Posterior cingulate gyrus (tissue), 11 donors: ENCODE measurements around the gene HABP2.

Experiments used
- DNase-seq, 10 donors: peaks; one replicate each; pipeline versions ENCODE4 v3.0.0 to v3.0.0-alpha.2; 2020 to 2021; ENCODE audit warnings: mixed read lengths in 3 of 10
- intact Hi-C: fragments of 100-400 bp; cut with DNase I; formaldehyde crosslinking; loops from one replicate; pipeline ENCODE4 v1.15.1; 2023

The HABP2 gene

GRCh38 chr10:113590581-113590980, 37.7 kb downstream of the HABP2 start:
- intact Hi-C loops = no loop called here
- no peak for DNase-seq

GRCh38 chr10:113592380-113592779, 39.5 kb downstream of the HABP2 start:
- DNase-seq = no peak
- intact Hi-C loops = no loop called here

DNA sequence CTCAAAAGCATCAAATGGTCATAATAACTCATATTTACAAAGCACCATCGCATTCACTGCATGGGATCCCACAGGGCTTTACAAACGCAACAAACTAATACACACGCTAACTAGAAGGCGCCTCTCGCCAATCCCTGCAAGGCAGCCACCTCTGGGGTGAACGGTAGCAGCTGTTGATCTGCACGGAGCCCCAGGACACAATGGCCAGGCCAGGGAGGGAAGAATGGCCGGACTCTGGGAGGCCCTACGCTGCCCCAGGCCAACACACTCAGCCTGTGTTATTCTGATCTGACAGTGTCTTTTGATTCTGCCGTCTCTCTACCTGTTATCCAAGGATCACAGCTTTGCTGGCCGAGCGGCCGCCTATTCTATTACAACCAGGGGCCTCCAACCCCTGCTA, 41.8 kb downstream of the HABP2 start:
- intact Hi-C loops = no loop called here
- DNase-seq = no peak

DNA sequence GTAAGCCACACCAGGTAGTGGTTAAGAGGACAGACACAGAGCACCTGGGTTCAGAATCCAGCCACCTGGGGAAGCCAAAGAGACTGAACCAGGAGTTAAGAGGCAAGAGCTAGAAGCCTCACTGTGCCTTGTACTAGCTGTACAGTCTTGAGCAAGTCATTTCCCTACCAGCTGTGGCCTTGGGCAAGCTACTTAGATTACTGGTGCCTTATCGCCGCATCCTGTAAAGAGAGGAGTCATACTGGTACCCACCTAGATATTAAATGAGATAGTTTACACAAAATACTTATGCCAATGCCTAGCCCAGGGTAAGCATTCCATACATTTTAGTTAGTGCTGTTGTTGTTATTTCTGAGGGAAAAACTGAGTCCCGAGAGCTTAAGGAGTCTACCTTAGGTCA, 47.7 kb downstream of the HABP2 start:
- no peak for DNase-seq
- intact Hi-C loops = no loop called here

- DNase-seq = no peak
- intact Hi-C loops = no loop called here
Observed at GRCh38 chr10:113603057-113603777, 50.4 kb downstream of the HABP2 start.

DNA sequence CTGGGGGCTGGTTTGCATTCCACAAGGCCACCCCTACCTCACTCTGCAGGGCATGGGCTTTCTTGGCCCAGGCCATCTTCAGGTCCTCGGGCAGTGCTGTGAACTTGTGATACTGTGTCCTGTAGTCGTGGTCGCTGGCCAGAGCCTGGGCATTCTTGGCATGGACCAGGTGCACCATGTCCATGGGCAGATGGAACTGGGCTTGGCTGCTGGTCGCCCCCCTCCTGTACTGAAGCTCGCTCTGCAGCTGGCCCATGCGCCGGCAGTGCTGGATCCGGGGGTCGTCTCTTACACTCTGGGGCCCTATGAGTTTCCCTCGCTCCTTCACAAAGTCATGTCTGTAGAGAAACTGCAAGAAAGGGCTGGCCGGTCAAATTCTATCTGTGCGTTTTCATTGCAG, 51.7 kb downstream of the HABP2 start:
- no peak for DNase-seq
- intact Hi-C loops = no loop called here

- intact Hi-C loops = no loop called here
- no peak for DNase-seq
Observed at GRCh38 chr10:113605268-113605978, 52.6 kb downstream of the HABP2 start.

DNA sequence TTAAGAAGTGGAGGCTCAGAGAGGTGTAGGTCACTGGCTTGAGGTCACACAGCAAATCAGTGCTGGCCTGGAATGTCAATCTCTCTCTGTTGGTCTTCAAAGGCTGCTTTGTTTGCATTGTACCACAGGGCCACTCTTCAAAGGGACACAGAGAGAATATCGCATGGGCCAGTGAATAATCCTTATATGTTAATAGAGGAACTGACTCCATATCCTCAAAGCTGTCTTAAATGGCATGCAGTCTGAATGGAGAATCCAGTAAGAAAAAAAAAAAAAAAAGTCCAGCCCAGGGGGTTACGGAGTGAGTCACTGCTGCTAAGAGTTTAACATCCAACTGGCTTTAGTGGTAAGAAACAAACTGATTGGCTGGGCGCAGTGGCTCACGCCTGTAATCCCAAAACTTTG, 56.9 kb downstream of the HABP2 start:
- intact Hi-C loops = no loop called here
- DNase-seq = no peak

- intact Hi-C loops = no loop called here
- no peak for DNase-seq
Observed at GRCh38 chr10:113610631-113611601, 58.1 kb downstream of the HABP2 start.

DNA sequence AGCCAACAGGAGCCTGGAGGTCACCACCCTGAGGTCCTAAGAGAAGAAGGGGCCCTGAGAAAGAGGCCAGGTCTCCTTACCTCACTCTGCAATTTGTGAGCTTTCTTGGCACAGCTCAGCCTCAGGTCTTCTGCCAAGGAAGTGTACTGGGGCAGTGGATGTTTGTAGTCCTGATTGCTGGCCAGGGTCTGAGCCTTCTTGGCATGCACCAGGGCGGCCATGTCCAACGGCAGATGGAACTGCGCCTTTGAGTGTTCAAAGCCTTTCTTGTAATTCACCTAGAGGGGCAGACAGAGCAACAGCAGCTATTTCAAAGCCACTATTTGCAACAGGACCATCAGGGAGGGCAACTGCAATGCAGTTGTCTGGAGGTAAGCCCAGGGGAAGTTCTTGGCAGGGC, 59.3 kb downstream of the HABP2 start:
- DNase-seq = peak in 7 of 10 donors; percentile 13 to 73 (median 28)
- intact Hi-C loops = no loop called here

DNA sequence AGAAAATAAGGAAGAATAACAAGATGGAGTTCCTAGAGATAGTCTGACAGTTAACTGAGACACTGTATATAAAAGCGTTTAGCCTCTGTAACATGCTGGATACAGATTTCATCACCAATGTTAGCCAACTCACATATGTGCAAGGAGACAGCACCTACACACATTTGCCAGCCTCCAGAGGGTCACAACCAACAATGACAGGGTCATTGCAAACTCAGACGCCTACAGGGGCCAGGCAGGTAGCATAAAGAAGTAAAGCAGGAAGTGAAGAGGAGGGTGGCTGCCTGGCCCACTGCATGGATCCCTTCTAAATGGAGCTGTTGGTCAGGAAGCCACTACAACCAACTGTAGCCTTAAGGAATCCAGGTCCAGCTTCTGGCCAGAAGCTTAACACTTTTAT, 60.6 kb downstream of the HABP2 start:
- intact Hi-C loops = no loop called here
- DNase-seq = no peak

DNA sequence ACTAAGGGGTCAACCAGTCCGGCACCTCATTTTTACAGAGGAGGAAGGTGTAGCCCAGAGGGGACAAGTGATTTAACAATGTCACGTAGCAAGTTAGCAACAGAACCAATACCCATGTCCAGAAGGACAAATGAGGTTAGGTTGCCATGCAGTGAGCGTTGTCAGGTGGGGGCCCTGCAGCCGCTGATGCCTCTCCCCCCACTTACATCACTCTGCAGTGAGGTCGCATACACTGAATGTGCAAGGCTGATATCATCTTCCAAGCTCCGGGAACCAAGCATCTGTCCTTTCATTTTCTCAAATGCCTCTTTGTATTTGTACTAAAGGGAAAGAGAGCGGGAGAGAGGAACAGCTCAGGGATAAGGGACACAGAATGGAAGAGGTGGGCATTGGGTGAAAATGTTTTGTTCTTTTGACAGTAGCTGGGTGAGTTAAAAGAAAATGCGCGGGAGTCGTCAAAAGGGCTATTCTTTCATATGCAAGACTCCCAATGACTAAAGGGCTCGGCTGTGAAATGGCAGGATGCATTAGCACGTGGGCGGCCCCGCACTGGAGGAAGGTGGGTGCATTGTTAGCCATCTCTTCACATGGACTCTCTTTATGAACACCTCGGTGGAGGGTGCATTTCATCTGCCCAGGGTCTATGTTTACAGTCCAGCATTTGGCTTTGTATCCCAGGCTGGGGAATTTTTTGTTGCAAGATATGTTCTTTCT, 61.3 kb downstream of the HABP2 start:
- intact Hi-C loops = no loop called here
- no peak for DNase-seq

DNA sequence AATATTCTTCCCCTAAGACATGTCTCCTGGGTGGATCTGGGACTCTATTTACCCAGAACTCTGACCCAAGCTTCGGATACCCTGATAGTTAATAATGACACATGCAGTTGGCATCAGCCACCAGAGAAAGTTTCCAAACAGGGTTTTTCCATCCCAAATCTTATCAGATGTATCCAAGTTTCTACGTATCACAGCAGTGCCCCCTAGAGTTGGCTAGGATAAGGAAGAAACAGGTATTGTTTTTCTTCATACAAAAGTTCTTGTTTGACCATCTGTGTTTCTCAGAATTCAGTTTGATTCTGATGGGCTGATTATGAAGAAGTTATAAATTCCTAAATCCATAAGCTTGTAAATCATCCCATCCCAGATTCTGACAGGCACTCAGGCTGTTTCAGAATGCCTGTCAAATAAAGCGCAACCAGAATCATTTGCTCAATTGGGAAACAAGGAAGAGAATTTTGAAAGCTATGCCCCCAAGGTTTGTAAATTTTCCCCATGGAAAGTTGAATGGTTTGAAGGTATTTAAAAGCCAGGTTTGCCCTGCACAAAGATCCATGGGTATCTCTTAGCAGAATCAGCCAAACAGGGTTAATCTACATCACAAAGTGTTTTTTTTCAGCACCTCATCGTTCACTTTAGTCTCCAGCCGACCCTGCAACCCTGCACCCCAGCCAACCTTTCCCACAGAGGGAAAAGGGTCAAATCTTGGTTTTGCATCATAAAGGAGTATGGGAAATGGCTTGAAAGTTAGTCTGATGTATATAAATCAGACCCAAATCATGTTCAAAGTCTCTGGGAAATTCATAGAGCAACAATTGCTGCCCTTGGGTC, 63.6 kb downstream of the HABP2 start:
- intact Hi-C loops = no loop called here
- DNase-seq = no peak

GRCh38 chr10:113617086-113617485, 64.2 kb downstream of the HABP2 start:
- intact Hi-C loops = no loop called here
- DNase-seq = no peak

GRCh38 chr10:113618338-113618737, 65.5 kb downstream of the HABP2 start:
- no peak for DNase-seq
- intact Hi-C loops = no loop called here

DNA sequence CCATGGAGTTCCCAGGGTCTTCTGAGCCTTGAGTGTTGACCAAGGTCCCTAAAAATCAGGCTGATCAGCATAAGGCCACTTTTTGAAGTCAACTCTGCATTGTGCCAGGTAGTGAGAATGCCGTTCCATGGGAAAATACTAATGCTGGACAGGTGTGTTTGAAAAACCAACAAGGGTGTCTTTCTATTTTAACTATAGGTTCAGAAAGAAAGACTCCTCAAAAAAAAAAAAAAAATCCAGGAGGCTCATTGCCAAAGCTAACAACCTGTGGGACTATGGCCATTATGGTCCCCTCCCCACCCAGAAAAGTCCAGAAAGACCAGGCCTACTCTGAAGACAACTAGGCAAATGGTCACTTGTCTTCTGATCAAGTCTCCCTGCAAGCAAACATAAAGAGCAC, 66.5 kb downstream of the HABP2 start:
- no peak for DNase-seq
- intact Hi-C loops = no loop called here

GRCh38 chr10:113620511-113620910, 67.7 kb downstream of the HABP2 start:
- intact Hi-C loops = no loop called here
- no peak for DNase-seq

DNA sequence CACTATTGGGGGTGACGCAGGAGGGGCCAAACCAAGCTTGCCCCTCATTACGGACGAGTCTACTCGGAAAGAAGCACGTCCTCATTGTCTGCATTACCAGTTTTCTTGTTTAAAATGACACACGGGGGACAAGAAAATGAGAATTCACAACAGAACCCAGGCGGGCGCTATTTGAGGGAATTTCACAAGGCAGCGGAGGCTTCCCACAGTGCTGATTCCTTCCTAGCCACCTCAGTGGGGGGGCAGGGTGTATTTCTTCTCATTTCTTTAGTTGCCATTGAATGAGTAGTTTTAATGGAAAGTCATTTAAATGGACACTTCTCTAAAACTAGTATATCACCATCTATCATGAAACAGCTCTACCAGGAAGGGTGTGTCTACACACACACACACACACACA, 68.1 kb downstream of the HABP2 start:
- DNase-seq = no peak
- intact Hi-C loops = no loop called here

GRCh38 chr10:113621799-113622198, 68.9 kb downstream of the HABP2 start:
- DNase-seq = no peak
- intact Hi-C loops = no loop called here

DNA sequence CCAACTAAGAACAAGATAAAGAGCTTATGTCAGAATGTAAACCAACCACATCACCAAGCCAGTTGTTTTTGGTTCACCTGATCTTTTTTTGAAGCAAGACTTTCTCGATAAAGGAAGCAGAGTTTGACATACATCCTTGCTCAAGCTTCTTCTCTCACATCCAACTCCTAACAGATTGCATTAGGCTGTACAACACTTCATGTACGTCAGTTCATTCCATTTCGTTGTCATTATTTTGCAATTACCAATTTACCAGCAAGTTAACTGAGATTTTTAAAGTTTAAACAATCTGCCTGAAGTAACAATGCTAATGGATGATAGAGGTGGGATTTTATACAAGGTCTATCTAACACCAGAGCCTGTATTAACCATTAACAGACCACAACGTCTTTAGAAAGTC, 70.0 kb downstream of the HABP2 start:
- intact Hi-C loops = no loop called here
- no peak for DNase-seq
